Mucosa of descending colon (tissue), 3 donors: ENCODE data around the gene COX7A2L. TPM values are rescaled to one million over a fixed set of nuclear protein-coding genes. Genes with fewer than 3 reads are reported as not detected.
A peak's percentile ranks its signal among the peaks of the same experiment; 100 is the strongest.

Source experiments
- ATAC-seq: fragments of 200-7000 bp; cut with Tn5 transposase; one replicate; pipeline ENCODE4 v1.9.1; 2020; ENCODE audit warnings: mild to moderate bottlenecking, moderate library complexity
- DNase-seq, 3 donors: peaks; one replicate each; pipeline ENCODE4 v3.0.0-alpha.2; 2020
- H3K36me3 ChIP-seq: fragments of 200-600 bp; one replicate; pipeline ENCODE4 v1.8.0; 2021; ENCODE audit warnings: low read depth, mild to moderate bottlenecking
- H3K4me1 ChIP-seq: fragments of 200-600 bp; one replicate; pipeline ENCODE4 v1.8.0; 2021; ENCODE audit warnings: low read depth, mild to moderate bottlenecking
- H3K4me3 ChIP-seq: fragments of 200-600 bp; one replicate; pipeline ENCODE4 v1.8.0; 2021; ENCODE audit warnings: mild to moderate bottlenecking
- H3K9me3 ChIP-seq: fragments of 200-600 bp; one replicate; pipeline ENCODE4 v1.8.0; 2021; ENCODE audit warnings: mild to moderate bottlenecking
- CTCF ChIP-seq: fragments of 200-600 bp; IDR thresholded peaks from one replicate; pipeline ENCODE4 v1.8.0; 2022; ENCODE audit warnings: antibody characterized with exemption, mild to moderate bottlenecking
- intact Hi-C, 2 donors: fragments of 100-400 bp; cut with DNase I in 1 of 2; cut with micrococcal nuclease in 1 of 2; formaldehyde crosslinking; loops; one replicate each; pipeline versions ENCODE4 v1.11.0 to v1.11.1; 2022; cut with DNase I, micrococcal nuclease
- total RNA-seq, 3 donors: library from RNA; stranded (reverse); fragmentation: NEBNext Ultra II Directional in 2 of 3; extraction: Animal tissue kit (Norgen Biotek cat#: 25700) in 2 of 3; gene quantifications; one replicate each; pipeline versions ENCODE4 v1.2.1 to v1.2.4, GENCODE V29; 2021 to 2023
- donor health status: DM: no; HTN: no; CAD: no; lungs with moderate emphysema.
- donor health status: DM: no; HTN: no; CAD: no.
- donor health status: DM: no; HTN: yes; CAD: no.

COX7A2L gene
- total RNA-seq, 3 donors from 2014 or later = 87.0 to 113 (median 108) TPM

DNA sequence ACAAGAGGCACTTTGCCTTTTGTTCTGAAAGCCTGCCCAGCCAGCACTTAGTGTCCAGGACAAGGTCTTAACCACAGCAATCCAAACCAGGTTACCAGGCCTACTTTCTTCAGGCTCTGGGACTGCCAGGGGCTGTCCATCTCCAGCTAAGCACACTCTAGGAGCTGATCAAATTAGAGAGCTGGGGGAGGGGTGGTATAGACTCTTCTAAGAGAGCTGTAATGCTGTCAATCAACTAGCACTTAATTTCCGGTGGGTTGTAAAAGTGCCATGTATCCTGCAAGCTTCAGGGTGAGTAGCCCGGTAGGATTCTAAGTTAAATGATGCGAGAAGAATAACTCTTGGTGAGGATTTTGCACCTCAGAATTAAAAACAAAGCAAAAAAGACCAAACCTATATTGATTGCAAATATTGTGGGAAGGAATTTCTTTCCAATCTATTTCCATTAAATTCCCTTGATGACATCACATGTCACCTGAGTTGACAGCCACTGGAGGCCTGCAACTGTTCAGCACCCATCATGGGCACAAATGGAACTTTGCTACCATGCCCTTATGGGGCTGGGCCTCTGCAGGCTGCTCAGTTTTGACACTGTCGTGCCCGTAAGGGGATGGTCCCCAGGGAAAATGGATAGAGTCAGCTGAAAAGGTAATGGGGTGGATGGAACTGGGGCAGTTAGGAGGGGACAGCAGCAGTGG lies 8.7 kb upstream of the COX7A2L start:
- no peaks in the 10 kb centered on the region for H3K9me3 ChIP-seq
- no peak for DNase-seq
- peak; percentile 1 for ATAC-seq
- H3K36me3 ChIP-seq = no peaks in the 10 kb centered on the region
- no peak for TF ChIP-seq CTCF
- H3K4me1 ChIP-seq = peaks cover 11% of the 10 kb centered on the region
- intact Hi-C loops = no loop called here
- H3K4me3 ChIP-seq = no peak overlapping the region

DNA sequence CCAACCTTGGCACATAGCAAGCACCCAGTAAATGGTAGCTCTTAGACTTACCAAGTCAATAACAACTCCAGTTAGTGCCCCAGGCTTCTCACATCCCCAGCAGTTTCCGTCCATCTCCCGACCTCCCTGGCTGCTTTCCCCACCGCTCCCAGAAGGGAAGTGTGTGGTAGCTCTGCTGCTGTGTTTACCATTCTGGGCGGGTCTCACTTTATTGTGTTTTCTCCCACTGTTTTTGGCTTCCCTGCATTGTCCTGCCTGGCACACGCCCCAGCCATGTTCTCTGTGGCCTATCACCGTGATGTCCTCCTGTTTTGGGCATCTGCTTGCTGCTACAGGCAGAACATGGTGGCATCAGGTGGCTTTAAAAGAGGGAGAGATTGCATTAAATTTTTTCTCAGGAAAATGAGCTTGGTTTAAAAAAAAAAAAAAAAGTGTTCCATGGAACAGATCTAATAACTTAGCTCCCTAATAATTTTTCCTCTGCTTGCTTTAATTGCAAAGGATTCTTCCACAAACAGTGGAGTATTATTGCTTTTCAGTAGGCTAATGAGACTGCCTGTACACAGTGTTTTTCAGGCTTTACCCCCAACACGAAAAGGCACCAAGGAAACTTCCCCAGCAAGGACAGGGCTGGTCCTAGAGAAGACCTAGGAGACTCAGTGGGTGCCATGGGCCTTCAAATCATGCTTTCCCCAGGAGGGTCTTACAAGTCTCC lies 8.0 kb upstream of the COX7A2L start:
- peak; percentile 74 to 79 (median 78) for DNase-seq
- Histone ChIP-seq H3K4me3 (no peak overlapping the region), H3K36me3 (no peaks in the 10 kb centered on the region), H3K9me3 (no peaks in the 10 kb centered on the region), H3K4me1 (peaks cover 11% of the 10 kb centered on the region)
- intact Hi-C loops = no loop called here
- TF ChIP-seq CTCF = no peak
- ATAC-seq = peak; percentile 93

DNA sequence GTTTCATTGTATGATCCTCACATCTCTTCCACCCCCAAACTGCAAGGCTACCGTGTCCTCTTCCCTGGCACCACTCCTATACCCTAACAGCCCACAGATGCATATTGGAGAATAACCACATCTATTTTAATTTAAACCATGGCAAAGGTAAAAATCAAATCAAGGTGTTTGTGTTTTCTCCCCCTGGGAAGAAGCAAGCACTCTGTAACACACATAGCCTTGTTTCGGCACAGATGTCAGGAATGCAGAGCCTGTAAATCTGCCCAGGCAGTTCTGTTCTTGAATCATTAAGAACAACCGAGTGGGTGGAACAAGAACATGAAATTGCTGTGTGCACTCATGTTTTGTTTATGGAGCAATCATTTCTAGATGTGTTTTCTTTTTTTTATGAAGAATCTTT lies 6.8 kb upstream of the COX7A2L start:
- ATAC-seq = peak; percentile 66

GRCh38 chr2:42366411-42366810 lies 5.4 kb upstream of the COX7A2L start:
- intact Hi-C loops = no loop called here

More for the DNA sequence above, 6.8 kb upstream of the COX7A2L start:
- Histone ChIP-seq H3K9me3 (no peaks in the 10 kb centered on the region), H3K4me3 (no peak overlapping the region), H3K36me3 (no peaks in the 10 kb centered on the region), H3K4me1 (peaks cover 11% of the 10 kb centered on the region)
- intact Hi-C loops = no loop called here
- TF ChIP-seq CTCF = no peak
- no peak for DNase-seq

GRCh38 chr2:42364658-42365057 lies 3.6 kb upstream of the COX7A2L start:
- intact Hi-C loops = no loop called here
- no peaks in the 10 kb centered on the region for H3K36me3 ChIP-seq
- H3K9me3 ChIP-seq = no peaks in the 10 kb centered on the region
- TF ChIP-seq CTCF = no peak
- no peak for DNase-seq
- ATAC-seq = no peak
- peaks cover 20% of the 10 kb centered on the region for H3K4me1 ChIP-seq
- no peak overlapping the region for H3K4me3 ChIP-seq

More at GRCh38 chr2:42366411-42366810, 5.4 kb upstream of the COX7A2L start:
- H3K4me3 ChIP-seq = no peak overlapping the region
- ATAC-seq = no peak
- H3K9me3 ChIP-seq = no peaks in the 10 kb centered on the region
- DNase-seq = no peak
- no peak for TF ChIP-seq CTCF
- H3K36me3 ChIP-seq = no peaks in the 10 kb centered on the region
- peaks cover 20% of the 10 kb centered on the region for H3K4me1 ChIP-seq
